PC-3 (cell line): ENCODE data around the gene BAIAP2. TPM values are rescaled to one million over a fixed set of nuclear protein-coding genes. Genes with fewer than 3 reads are reported as not detected.

Experiments used
- ATAC-seq: fragments of 200-7000 bp; cut with Tn5 transposase; 2 replicates; pipeline ENCODE4 v1.9.1; 2020; ENCODE audit warnings: mild to moderate bottlenecking, moderate library complexity
- BruUV-seq: library from RNA; stranded (reverse); fragments of 400-500 nt; replicated peaks from 2 replicates; lab custom pipeline; 2021; lab: Mats Ljungman, UMichigan
- CTCF ChIA-PET: fragments of 300-600 bp; sonication (Branson Sonifier 250); formaldehyde crosslinking; loops from one replicate; lab custom pipeline; 2022; ENCODE audit warnings: antibody characterized with exemption; lab: Charles Lee
- POLR2A ChIA-PET: fragments of 300-600 bp; sonication (Branson Sonifier 250); formaldehyde crosslinking; loops from one replicate; lab custom pipeline; 2022; ENCODE audit warnings: antibody characterized with exemption; ENCODE audit not compliant: unreplicated experiment; lab: Charles Lee
- DNase-seq: peaks from one replicate; pipeline ENCODE4 v3.0.0-alpha.2; 2015
- H2AFZ ChIP-seq: fragments of 300-600 bp; sonication (generic); 2 replicates; pipeline ENCODE4 v1.6.0; 2016; ENCODE audit warnings: antibody characterized with exemption, low read length
- H3F3A ChIP-seq: fragments of 300-600 bp; sonication (generic); one replicate; pipeline ENCODE4 v1.6.0; 2017; ENCODE audit warnings: antibody characterized with exemption, low read length, control low read depth, mild to moderate bottlenecking; ENCODE audit not compliant: unreplicated experiment
- H3K27ac ChIP-seq: fragments of 300-600 bp; sonication (generic); 2 replicates; pipeline ENCODE4 v1.5.1; 2016; ENCODE audit warnings: mild to moderate bottlenecking, low read length
- H3K27me3 ChIP-seq: fragments of 300-600 bp; sonication (generic); 2 replicates; pipeline ENCODE4 v1.6.1; 2016; ENCODE audit warnings: low read length, mixed read lengths
- H3K36me3 ChIP-seq: fragments of 300-600 bp; sonication (generic); 2 replicates; pipeline ENCODE4 v1.6.1; 2016; ENCODE audit warnings: low read depth, mixed run types, low read length, mixed read lengths
- H3K4me1 ChIP-seq: fragments of 300-600 bp; sonication (generic); 2 replicates; pipeline ENCODE4 v1.5.1; 2016; ENCODE audit warnings: low read length; ENCODE audit not compliant: insufficient read depth
- H3K4me2 ChIP-seq: fragments of 300-600 bp; sonication (generic); 2 replicates; pipeline ENCODE4 v1.6.0; 2016; ENCODE audit warnings: low read length
- H3K4me3 ChIP-seq: fragments of 300-600 bp; sonication (generic); 2 replicates; pipeline ENCODE4 v1.5.1; 2016; ENCODE audit warnings: mild to moderate bottlenecking, low read length, mixed read lengths
- H3K79me2 ChIP-seq: fragments of 300-600 bp; sonication (generic); 2 replicates; pipeline ENCODE4 v1.6.1; 2017; ENCODE audit warnings: low read length, mixed read lengths
- H3K9ac ChIP-seq: fragments of 300-600 bp; sonication (generic); 2 replicates; pipeline ENCODE4 v1.6.0; 2016; ENCODE audit warnings: mild to moderate bottlenecking, low read length
- H3K9me2 ChIP-seq: fragments of 300-600 bp; sonication (generic); replicated peaks from 2 replicates; pipeline ENCODE4 v1.6.1; 2016; ENCODE audit warnings: mixed run types, low read length, mixed read lengths
- H3K9me3 ChIP-seq: fragments of 300-600 bp; sonication (generic); 2 replicates; pipeline ENCODE4 v1.6.1; 2016; ENCODE audit warnings: low read length, mixed read lengths
- H4K20me1 ChIP-seq: fragments of 300-600 bp; sonication (generic); 2 replicates; pipeline ENCODE4 v1.6.1; 2016; ENCODE audit warnings: low read length, mixed read lengths
- EZH2 ChIP-seq: fragments of 300-600 bp; sonication (generic); IDR thresholded peaks from one replicate; pipeline ENCODE4 v1.6.1; 2017; ENCODE audit warnings: antibody characterized with exemption, mild to moderate bottlenecking, low read length; ENCODE audit not compliant: unreplicated experiment
- EZH2phosphoT487 ChIP-seq: fragments of 300-600 bp; sonication (generic); IDR thresholded peaks from 2 replicates; pipeline ENCODE4 v1.6.1; 2018; ENCODE audit warnings: mild to moderate bottlenecking, antibody characterized with exemption, low read length, borderline replicate concordance
- intact Hi-C: fragments of 100-400 bp; cut with micrococcal nuclease; formaldehyde crosslinking; loops from 2 replicates; pipeline ENCODE4 v1.9.0; 2023
- total RNA-seq: library from RNA; depleted of rRNA; stranded (reverse); fragments of >200 nt; gene quantifications from 2 replicates; pipeline ENCODE4 v1.2.3, GENCODE V29; 2014
- TF ChIP-seq, protein P1 (sequence below): fragments of 300-600 bp; sonication (generic); conservative IDR thresholded peaks from 2 replicates; pipeline ENCODE4 v1.5.1; 2017; ENCODE audit warnings: antibody characterized with exemption, low read depth, mild to moderate bottlenecking, low read length

The BAIAP2 gene
- total RNA-seq, 1 experiment from 2014 or later = 56.9 TPM

DNA sequence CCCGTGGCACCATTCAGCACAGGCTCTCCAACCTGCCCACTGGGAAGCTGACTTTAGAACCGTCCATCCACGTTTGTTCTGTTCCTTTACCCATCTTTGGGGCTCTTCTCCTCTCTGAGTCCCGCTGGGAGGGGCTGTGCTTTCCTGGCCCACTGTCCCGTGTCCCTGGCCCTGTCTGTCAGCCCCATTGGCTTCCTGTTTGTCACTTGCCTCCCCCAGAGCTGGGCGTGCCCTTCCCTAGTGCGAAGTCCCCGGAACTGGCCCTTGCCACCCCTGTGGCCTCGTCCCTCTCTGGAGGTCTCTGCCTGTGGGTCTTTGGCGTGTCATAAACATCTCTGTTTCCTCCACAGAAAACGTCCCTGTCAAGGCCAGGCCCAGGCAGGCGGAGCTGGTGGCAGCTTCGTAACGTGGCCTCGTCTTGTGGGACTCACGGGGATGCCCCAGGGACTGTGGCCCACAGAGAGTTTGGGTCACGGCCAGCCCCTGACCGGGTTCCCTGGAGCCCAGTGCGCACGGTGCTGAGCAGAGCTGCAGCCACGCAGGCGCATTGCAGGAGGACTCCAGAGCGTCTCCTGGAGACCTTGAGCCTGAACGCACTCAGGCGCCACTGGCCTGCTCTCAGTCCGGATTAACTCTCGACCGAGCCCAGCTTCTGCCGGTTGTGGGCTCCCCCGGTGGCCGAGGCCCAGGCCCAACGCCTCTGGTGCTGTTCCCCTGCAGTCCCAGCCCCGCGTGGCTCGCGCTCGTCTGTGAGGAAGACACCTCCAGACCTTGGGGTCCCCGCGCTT, 36.0 kb upstream of the BAIAP2 start:
- Histone ChIP-seq H3K4me2 (no peak overlapping the region), H3K9me2 (no peaks in the 10 kb centered on the region), H3K27me3 (peaks cover 6% of the 10 kb centered on the region; the same call in 1 of the 2 replicates), H3K9ac (no peak overlapping the region), H3K27ac (no peak overlapping the region), H3K4me1 (peaks cover 28% of the 10 kb centered on the region), H3F3A (no peaks in the 10 kb centered on the region), H2AFZ (no peak overlapping the region), H3K4me3 (no peak overlapping the region), H3K79me2 (no peaks in the 10 kb centered on the region), H4K20me1 (no peaks in the 10 kb centered on the region), H3K9me3 (no peaks in the 10 kb centered on the region), H3K36me3 (peaks cover 20% of the 10 kb centered on the region)
- ATAC-seq = no peak
- BruUV-seq = no TSS peak
- intact Hi-C loops = no loop called here
- DNase-seq = no peak
- ChIA-PET POLR2A (no interaction called here), CTCF (no interaction called here)
- TF ChIP-seq, protein P1, sequence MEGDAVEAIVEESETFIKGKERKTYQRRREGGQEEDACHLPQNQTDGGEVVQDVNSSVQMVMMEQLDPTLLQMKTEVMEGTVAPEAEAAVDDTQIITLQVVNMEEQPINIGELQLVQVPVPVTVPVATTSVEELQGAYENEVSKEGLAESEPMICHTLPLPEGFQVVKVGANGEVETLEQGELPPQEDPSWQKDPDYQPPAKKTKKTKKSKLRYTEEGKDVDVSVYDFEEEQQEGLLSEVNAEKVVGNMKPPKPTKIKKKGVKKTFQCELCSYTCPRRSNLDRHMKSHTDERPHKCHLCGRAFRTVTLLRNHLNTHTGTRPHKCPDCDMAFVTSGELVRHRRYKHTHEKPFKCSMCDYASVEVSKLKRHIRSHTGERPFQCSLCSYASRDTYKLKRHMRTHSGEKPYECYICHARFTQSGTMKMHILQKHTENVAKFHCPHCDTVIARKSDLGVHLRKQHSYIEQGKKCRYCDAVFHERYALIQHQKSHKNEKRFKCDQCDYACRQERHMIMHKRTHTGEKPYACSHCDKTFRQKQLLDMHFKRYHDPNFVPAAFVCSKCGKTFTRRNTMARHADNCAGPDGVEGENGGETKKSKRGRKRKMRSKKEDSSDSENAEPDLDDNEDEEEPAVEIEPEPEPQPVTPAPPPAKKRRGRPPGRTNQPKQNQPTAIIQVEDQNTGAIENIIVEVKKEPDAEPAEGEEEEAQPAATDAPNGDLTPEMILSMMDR = no peak
- TF ChIP-seq EZH2 (no peak), EZH2phosphoT487 (no peak)

DNA sequence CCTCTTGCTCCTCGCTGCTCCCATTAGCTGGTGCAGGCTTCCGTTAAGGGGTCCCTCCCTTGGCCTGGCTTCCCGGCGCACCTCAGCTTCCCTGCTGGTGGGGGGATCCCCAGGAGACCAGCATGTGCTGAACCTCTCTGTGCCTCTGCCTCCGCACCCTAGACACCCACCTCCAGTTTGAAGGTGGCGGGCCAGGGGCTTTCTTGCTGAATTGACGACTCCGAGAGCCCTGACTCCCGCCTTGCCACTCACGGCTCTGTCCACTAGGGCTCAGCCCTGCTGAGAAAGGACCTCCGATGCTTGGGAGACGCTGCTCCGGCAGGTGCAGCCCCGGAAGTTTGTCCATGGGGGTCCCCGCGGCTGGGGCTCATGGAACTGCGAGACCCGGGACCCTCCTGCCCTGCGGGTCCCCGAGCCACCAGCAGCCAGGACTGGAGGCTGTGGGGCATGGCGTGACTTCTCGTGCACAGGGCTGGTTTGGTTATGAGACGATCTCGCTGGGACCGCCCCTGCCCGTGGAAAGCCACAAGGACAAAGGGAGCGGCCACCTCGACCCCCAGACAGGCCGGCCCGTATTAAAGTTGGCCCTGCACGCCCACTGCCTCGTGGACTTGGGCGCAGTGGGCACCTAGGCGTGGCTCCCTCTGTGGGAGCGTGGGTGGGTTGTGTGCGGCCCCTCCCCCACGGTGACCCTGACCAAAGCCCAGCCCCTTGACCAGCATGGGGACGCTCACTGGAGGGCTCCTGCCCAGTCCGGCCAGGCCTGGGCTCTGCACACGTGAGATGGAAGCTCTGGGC, 35.2 kb upstream of the BAIAP2 start:
- H2AFZ ChIP-seq = no peak overlapping the region
- H3K9ac ChIP-seq = no peak overlapping the region
- no peaks in the 10 kb centered on the region for H3K79me2 ChIP-seq
- DNase-seq (no peak), ATAC-seq (no peak)
- no peak overlapping the region for H3K4me3 ChIP-seq
- H3K36me3 ChIP-seq = peaks cover 20% of the 10 kb centered on the region
- POLR2A ChIA-PET = no interaction called here
- intact Hi-C loops = no loop called here
- BruUV-seq = no TSS peak
- CTCF ChIA-PET = no interaction called here
- H3F3A ChIP-seq = no peaks in the 10 kb centered on the region
- H3K4me2 ChIP-seq = no peak overlapping the region
- no peaks in the 10 kb centered on the region for H4K20me1 ChIP-seq
- peaks cover 6% of the 10 kb centered on the region; the same call in 1 of the 2 replicates for H3K27me3 ChIP-seq
- TF ChIP-seq, protein P1 = no peak
- TF ChIP-seq EZH2phosphoT487 = no peak
- no peak for TF ChIP-seq EZH2
- H3K4me1 ChIP-seq = peaks cover 28% of the 10 kb centered on the region
- no peak overlapping the region for H3K27ac ChIP-seq
- H3K9me2 ChIP-seq = no peaks in the 10 kb centered on the region
- H3K9me3 ChIP-seq = no peaks in the 10 kb centered on the region

DNA sequence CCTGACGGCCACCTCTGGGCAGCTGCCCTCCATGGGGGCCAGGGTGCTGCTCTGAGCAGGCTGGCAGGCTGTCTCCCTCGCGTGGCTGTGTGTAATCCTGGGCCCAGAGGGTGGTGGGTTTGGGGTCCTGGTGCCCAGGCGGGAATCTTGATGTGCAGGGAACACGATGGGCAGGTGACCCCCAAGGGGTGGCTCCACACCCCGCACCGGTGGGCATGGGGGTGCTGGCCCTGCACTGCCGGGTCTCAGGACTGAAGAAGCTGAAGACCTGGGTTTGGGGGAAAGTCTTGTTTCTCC, 34.7 kb upstream of the BAIAP2 start:
- DNase-seq (no peak), ATAC-seq (no peak)
- H3K9ac ChIP-seq = no peak overlapping the region
- BruUV-seq = no TSS peak
- intact Hi-C loops = no loop called here
- H3K4me2 ChIP-seq = no peak overlapping the region
- no peak for TF ChIP-seq EZH2phosphoT487
- TF ChIP-seq EZH2 = no peak
- TF ChIP-seq, protein P1 = no peak
- no peaks in the 10 kb centered on the region for H4K20me1 ChIP-seq
- H3K27ac ChIP-seq = no peak overlapping the region
- peaks cover 20% of the 10 kb centered on the region for H3K36me3 ChIP-seq
- H3F3A ChIP-seq = no peaks in the 10 kb centered on the region
- H3K4me1 ChIP-seq = peaks cover 28% of the 10 kb centered on the region
- CTCF ChIA-PET = no interaction called here
- POLR2A ChIA-PET = no interaction called here
- H3K9me3 ChIP-seq = no peaks in the 10 kb centered on the region
- H3K27me3 ChIP-seq = peaks cover 6% of the 10 kb centered on the region; the same call in 1 of the 2 replicates
- no peak overlapping the region for H2AFZ ChIP-seq
- H3K79me2 ChIP-seq = no peaks in the 10 kb centered on the region
- H3K9me2 ChIP-seq = no peaks in the 10 kb centered on the region
- H3K4me3 ChIP-seq = no peak overlapping the region
